Smooth muscle cell (in vitro differentiated cells): Measurements from ENCODE around the gene PEX3. TPM values are rescaled to one million over a fixed set of nuclear protein-coding genes. Genes with fewer than 3 reads are reported as not detected.
"Not testable (repeated sequence)": the region's sequence is repeated elsewhere in the genome, so short reads cannot be mapped to it uniquely, and the experiment has no call there.

ENCODE experiments used
- DNase-seq: peaks from one replicate; lab custom pipeline; 2025; ENCODE audit not compliant: unreplicated experiment; lab: John Stamatoyannopoulos, UW
- H2AFZ ChIP-seq: fragments of 200-600 bp; sonication (generic); 2 replicates; pipeline ENCODE4 v1.6.0; 2016; ENCODE audit warnings: antibody characterized with exemption, low read depth, mild to moderate bottlenecking
- H3F3A ChIP-seq: fragments of 200-600 bp; sonication (generic); 2 replicates; pipeline ENCODE4 v1.6.0; 2017; ENCODE audit warnings: antibody characterized with exemption, low read depth
- H3K27ac ChIP-seq: fragments of 200-600 bp; sonication (generic); 2 replicates; pipeline ENCODE4 v1.5.1; 2016; ENCODE audit warnings: low read depth, mild to moderate bottlenecking
- H3K27me3 ChIP-seq: fragments of 200-600 bp; sonication (generic); 2 replicates; pipeline ENCODE4 v1.6.1; 2016; ENCODE audit warnings: low read depth, mild to moderate bottlenecking
- H3K36me3 ChIP-seq: fragments of 200-600 bp; sonication (generic); 2 replicates; pipeline ENCODE4 v1.5.1; 2016; ENCODE audit warnings: low read depth
- H3K4me1 ChIP-seq: fragments of 200-600 bp; sonication (generic); 2 replicates; pipeline ENCODE4 v1.5.1; 2016; ENCODE audit warnings: low read depth
- H3K4me2 ChIP-seq: fragments of 200-600 bp; sonication (generic); 2 replicates; pipeline ENCODE4 v1.6.0; 2016; ENCODE audit warnings: mild to moderate bottlenecking
- H3K4me3 ChIP-seq: fragments of 200-600 bp; sonication (generic); 2 replicates; pipeline ENCODE4 v1.5.1; 2016; ENCODE audit warnings: mild to moderate bottlenecking
- H3K79me2 ChIP-seq: fragments of 200-600 bp; sonication (generic); 2 replicates; pipeline ENCODE4 v1.6.0; 2016; ENCODE audit warnings: low read depth, mild to moderate bottlenecking
- H3K9ac ChIP-seq: fragments of 200-600 bp; sonication (generic); 2 replicates; pipeline ENCODE4 v1.6.0; 2016; ENCODE audit warnings: low read depth
- H3K9me3 ChIP-seq: fragments of 200-600 bp; sonication (generic); replicated peaks from 2 replicates; pipeline ENCODE4 v1.5.1; 2016; ENCODE audit warnings: low read depth
- H4K20me1 ChIP-seq: fragments of 200-600 bp; sonication (generic); 2 replicates; pipeline ENCODE4 v1.6.0; 2016; ENCODE audit warnings: low read depth
- WGBS: methylation state at CpG from one replicate; pipeline ENCODE4 v1.1.7; 2016; ENCODE audit warnings: low lambda C conversion rate; 5-methylcytosine and 5-hydroxymethylcytosine counted together
- polyA plus RNA-seq: library from polyadenylated mRNA; unstranded; fragments of >200 nt; fragmentation: Nextera tagmentation; extraction: Ambion mirVana; gene quantifications from 2 replicates; pipeline ENCODE4 v1.2.1, GENCODE V29; 2016
- total RNA-seq: library from RNA; depleted of rRNA; stranded (reverse); fragments of >200 nt; gene quantifications from 2 replicates; pipeline ENCODE4 v1.2.3, GENCODE V29; 2014
- TF ChIP-seq, protein P1 (sequence below): fragments of 200-600 bp; sonication (generic); IDR thresholded peaks from 2 replicates; pipeline ENCODE4 v1.5.1; 2017; ENCODE audit warnings: borderline replicate concordance, mild to moderate bottlenecking, antibody characterized with exemption; ENCODE audit not compliant: insufficient read depth, poor library complexity, severe bottlenecking

PEX3 gene
- total and polyA plus RNA-seq, 2 experiments from 2014 or later = 14.3 to 15.0 TPM

GRCh38 chr6:143507358-143508145 is 56.9 kb downstream of the PEX3 start:
- Histone ChIP-seq H3K79me2 (peaks cover 8% of the 10 kb centered on the region), H3K4me3 (no peak overlapping the region), H3K4me1 (peaks cover 4% of the 10 kb centered on the region), H3K9ac (no peak overlapping the region), H3K27ac (no peak overlapping the region), H3K9me3 (no peaks in the 10 kb centered on the region), H4K20me1 (peaks cover 7% of the 10 kb centered on the region), H3F3A (no peaks in the 10 kb centered on the region), H3K36me3 (no peaks in the 10 kb centered on the region), H3K27me3 (no peaks in the 10 kb centered on the region), H3K4me2 (no peak overlapping the region), H2AFZ (no peak overlapping the region)
- WGBS = 65% methylated on average over 6 of the region's 6 CpGs
- no peak for DNase-seq
- TF ChIP-seq, protein P1, sequence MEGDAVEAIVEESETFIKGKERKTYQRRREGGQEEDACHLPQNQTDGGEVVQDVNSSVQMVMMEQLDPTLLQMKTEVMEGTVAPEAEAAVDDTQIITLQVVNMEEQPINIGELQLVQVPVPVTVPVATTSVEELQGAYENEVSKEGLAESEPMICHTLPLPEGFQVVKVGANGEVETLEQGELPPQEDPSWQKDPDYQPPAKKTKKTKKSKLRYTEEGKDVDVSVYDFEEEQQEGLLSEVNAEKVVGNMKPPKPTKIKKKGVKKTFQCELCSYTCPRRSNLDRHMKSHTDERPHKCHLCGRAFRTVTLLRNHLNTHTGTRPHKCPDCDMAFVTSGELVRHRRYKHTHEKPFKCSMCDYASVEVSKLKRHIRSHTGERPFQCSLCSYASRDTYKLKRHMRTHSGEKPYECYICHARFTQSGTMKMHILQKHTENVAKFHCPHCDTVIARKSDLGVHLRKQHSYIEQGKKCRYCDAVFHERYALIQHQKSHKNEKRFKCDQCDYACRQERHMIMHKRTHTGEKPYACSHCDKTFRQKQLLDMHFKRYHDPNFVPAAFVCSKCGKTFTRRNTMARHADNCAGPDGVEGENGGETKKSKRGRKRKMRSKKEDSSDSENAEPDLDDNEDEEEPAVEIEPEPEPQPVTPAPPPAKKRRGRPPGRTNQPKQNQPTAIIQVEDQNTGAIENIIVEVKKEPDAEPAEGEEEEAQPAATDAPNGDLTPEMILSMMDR = no peak

- not testable (repeated sequence) for H3K4me1 ChIP-seq, H3F3A ChIP-seq, H3K27ac ChIP-seq, H3K27me3 ChIP-seq, H3K36me3 ChIP-seq, DNase-seq, H3K9ac ChIP-seq, H4K20me1 ChIP-seq, H2AFZ ChIP-seq, H3K79me2 ChIP-seq, H3K9me3 ChIP-seq
- peak overlapping the region; percentile 85 for H3K4me2 ChIP-seq
- peak overlapping the region; percentile 63 for H3K4me3 ChIP-seq
- 96% methylated on average over 13 of the region's 13 CpGs for WGBS
Measured at GRCh38 chr6:143510326-143510725, 59.7 kb downstream of the PEX3 start.

GRCh38 chr6:143510991-143511891 is 60.6 kb downstream of the PEX3 start, which contains the start of gene FUCA2:
Gene FUCA2 (minus strand): TSS chr6:143511720. CDS start chr6:143511634, 86 bp downstream.
- Histone ChIP-seq H3K4me3 (peak within 1 kb of the TSS; percentile 63), H2AFZ (peak within 1 kb of the TSS; percentile 95), H4K20me1 (peaks cover 7% of the 10 kb centered on the region), H3K4me1 (peaks cover 4% of the 10 kb centered on the region), H3K4me2 (peak within 1 kb of the TSS; percentile 85), H3K27ac (peak within 1 kb of the TSS; percentile 31), H3K27me3 (peaks cover 8% of the 10 kb centered on the region), H3K36me3 (no peaks in the 10 kb centered on the region), H3K9me3 (no peaks in the 10 kb centered on the region), H3K79me2 (peaks cover 8% of the 10 kb centered on the region), H3K9ac (peak within 1 kb of the TSS; percentile 52), H3F3A (no peaks in the 10 kb centered on the region)
- DNase-seq = peak; percentile 48
- 7% methylated on average over 62 of the region's 63 CpGs for WGBS
- TF ChIP-seq, protein P1 = no peak

DNA sequence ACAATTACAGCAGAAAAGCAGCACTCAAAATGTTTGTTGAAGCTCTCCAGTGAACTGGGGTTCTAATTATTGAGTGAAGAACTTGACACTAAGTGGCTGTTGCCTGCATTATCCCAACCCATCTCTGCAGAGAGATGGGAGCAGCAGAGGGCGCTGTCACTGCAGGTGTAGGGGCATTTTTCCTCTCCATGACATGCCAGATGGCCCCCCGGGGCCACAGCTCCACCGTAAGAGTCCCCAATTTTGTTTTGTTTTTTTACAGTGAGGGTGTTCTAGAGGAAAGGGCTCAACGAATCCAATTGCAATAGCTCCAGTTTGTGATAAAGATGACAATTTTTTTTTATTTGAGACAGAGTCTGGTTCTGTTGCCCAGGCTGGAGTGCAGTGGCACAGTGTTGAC is 62.8 kb downstream of the PEX3 start:
- H3K27ac ChIP-seq = no peak overlapping the region
- H3F3A ChIP-seq = no peaks in the 10 kb centered on the region
- H3K79me2 ChIP-seq = peaks cover 8% of the 10 kb centered on the region
- no peaks in the 10 kb centered on the region for H3K36me3 ChIP-seq
- no peak overlapping the region for H3K4me2 ChIP-seq
- no peaks in the 10 kb centered on the region for H4K20me1 ChIP-seq
- TF ChIP-seq, protein P1 = no peak
- H2AFZ ChIP-seq = no peak overlapping the region
- no peaks in the 10 kb centered on the region for H3K9me3 ChIP-seq
- H3K27me3 ChIP-seq = peaks cover 29% of the 10 kb centered on the region
- H3K9ac ChIP-seq = no peak overlapping the region
- H3K4me1 ChIP-seq = peaks cover 4% of the 10 kb centered on the region
- H3K4me3 ChIP-seq = no peak overlapping the region
- no peak for DNase-seq
- WGBS = 32% methylated on average over 4 of the region's 4 CpGs
